ENCODE measurements around the gene LIFR.

DNA sequence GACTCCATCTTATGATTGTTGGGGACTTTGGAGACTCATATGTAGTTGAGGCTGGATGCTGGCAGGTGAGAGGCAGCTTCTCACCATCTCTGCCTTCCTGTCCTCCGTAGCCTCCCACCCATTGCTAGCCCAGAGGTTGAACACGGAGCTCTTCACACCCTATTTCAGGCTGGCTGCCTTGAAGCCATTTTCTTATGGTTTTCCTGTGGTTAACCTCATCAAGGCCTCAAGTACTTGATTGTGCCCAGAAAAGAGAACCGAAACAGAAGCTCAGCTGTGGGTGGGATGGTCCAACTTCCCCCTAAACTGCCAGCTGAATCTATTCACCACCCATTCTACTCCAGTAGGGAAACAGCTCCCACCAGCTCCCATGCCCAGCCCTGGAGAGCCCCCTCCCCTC is 102.9 kb downstream of the LIFR start:
- no peak for TF ChIP-seq POLR2A (IDR thresholded peaks at IDR 0.05)
- TF ChIP-seq, protein P1, sequence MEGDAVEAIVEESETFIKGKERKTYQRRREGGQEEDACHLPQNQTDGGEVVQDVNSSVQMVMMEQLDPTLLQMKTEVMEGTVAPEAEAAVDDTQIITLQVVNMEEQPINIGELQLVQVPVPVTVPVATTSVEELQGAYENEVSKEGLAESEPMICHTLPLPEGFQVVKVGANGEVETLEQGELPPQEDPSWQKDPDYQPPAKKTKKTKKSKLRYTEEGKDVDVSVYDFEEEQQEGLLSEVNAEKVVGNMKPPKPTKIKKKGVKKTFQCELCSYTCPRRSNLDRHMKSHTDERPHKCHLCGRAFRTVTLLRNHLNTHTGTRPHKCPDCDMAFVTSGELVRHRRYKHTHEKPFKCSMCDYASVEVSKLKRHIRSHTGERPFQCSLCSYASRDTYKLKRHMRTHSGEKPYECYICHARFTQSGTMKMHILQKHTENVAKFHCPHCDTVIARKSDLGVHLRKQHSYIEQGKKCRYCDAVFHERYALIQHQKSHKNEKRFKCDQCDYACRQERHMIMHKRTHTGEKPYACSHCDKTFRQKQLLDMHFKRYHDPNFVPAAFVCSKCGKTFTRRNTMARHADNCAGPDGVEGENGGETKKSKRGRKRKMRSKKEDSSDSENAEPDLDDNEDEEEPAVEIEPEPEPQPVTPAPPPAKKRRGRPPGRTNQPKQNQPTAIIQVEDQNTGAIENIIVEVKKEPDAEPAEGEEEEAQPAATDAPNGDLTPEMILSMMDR (IDR thresholded peaks at IDR 0.05 in 8 of 11, conservative IDR thresholded peaks at IDR 0.05 in 3 of 11) = no peak
